ENCODE results near the gene ZC3H12D. TPM values are rescaled to one million over a fixed set of nuclear protein-coding genes. Genes with fewer than 3 reads are reported as not detected.

Gene ZC3H12D
- total and polyA plus RNA-seq, 2 of the 13 experiments (the other 11 are each of a cell fraction or from before 2014, with no cell fraction given), result 1.2 to 2.7 TPM

DNA sequence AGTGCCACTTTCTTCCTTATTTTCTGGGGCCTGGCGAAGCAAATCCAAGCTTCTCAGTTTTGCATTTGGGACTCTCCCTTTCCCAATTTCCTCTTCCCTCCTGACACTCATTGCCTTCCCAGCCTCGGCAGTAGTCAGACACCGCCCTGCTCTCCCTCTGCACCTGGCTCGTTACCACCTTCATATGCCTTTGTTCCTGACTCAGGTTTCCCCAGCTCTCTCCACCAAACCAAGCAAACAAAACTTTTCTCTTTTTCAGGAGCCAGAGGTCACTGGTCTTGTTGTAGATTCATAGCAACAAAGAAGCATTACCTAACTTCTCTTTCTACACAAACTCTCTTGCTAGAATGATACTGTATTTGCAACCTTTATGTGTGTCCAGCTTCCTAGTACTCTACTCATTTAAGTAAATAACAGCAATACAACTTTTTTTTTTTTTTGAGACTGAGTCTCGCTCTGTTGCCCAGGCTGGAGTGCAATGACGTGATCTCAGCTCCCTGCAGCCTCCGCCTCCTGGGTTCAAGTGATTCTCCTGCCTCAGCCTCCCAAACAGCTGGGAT is 9.0 kb upstream of the ZC3H12D start (continued):
- TF ChIP-seq, protein P1, sequence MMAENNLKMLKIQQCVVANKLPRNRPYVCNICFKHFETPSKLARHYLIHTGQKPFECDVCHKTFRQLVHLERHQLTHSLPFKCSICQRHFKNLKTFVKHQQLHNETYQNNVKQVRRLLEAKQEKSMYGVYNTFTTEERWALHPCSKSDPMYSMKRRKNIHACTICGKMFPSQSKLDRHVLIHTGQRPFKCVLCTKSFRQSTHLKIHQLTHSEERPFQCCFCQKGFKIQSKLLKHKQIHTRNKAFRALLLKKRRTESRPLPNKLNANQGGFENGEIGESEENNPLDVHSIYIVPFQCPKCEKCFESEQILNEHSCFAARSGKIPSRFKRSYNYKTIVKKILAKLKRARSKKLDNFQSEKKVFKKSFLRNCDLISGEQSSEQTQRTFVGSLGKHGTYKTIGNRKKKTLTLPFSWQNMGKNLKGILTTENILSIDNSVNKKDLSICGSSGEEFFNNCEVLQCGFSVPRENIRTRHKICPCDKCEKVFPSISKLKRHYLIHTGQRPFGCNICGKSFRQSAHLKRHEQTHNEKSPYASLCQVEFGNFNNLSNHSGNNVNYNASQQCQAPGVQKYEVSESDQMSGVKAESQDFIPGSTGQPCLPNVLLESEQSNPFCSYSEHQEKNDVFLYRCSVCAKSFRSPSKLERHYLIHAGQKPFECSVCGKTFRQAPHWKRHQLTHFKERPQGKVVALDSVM (CRISPR knock-in tag; IDR thresholded peaks at IDR 0.05), result peak; percentile 87
- TF ChIP-seq SOX5 (CRISPR knock-in tag; IDR thresholded peaks at IDR 0.05; ENCODE audit: borderline replicate concordance), result peak; percentile 69
- no peak for TF ChIP-seq CREM (IDR thresholded peaks at IDR 0.05)
- TF ChIP-seq CREM (CRISPR knock-in tag; IDR thresholded peaks at IDR 0.05), result no peak
- TF ChIP-seq SOX13 (IDR thresholded peaks at IDR 0.05), result no peak
- peak in 1 of 2 experiments; percentile 56; a peak in 1 of 4 replicates for TF ChIP-seq SOX13 (CRISPR knock-in tag; conservative IDR thresholded peaks at IDR 0.05 in 1 of 2, IDR thresholded peaks at IDR 0.05 in 1 of 2)
- peak; percentile 32; the same call in 1 of the 2 replicates for TF ChIP-seq RARA (CRISPR knock-in tag; IDR thresholded peaks at IDR 0.05)
- no peak for TF ChIP-seq GATA4 (IDR thresholded peaks at IDR 0.05; ENCODE audit: borderline replicate concordance, low read depth)
- TF ChIP-seq FOXA3 (CRISPR knock-in tag; IDR thresholded peaks at IDR 0.05), result 0 out of 2 replicates have a peak, but pooled peaks have one; percentile 40
- no peak for TF ChIP-seq ZMYM4 (CRISPR knock-in tag; IDR thresholded peaks at IDR 0.05)
- TF ChIP-seq SAP130 (CRISPR knock-in tag; IDR thresholded peaks at IDR 0.05; ENCODE audit: low read depth), result peak; percentile 38; the same call in 1 of the 2 replicates
- no peak for TF ChIP-seq ZNF557 (CRISPR knock-in tag; IDR thresholded peaks at IDR 0.05)
- TF ChIP-seq ELF3 (CRISPR knock-in tag; IDR thresholded peaks at IDR 0.05), result peak; percentile 45
- TF ChIP-seq, protein P2, sequence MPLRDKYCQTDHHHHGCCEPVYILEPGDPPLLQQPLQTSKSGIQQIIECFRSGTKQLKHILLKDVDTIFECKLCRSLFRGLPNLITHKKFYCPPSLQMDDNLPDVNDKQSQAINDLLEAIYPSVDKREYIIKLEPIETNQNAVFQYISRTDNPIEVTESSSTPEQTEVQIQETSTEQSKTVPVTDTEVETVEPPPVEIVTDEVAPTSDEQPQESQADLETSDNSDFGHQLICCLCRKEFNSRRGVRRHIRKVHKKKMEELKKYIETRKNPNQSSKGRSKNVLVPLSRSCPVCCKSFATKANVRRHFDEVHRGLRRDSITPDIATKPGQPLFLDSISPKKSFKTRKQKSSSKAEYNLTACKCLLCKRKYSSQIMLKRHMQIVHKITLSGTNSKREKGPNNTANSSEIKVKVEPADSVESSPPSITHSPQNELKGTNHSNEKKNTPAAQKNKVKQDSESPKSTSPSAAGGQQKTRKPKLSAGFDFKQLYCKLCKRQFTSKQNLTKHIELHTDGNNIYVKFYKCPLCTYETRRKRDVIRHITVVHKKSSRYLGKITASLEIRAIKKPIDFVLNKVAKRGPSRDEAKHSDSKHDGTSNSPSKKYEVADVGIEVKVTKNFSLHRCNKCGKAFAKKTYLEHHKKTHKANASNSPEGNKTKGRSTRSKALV (CRISPR knock-in tag; IDR thresholded peaks at IDR 0.05), result no peak
- no peak for TF ChIP-seq ZIK1 (CRISPR knock-in tag; IDR thresholded peaks at IDR 0.05; ENCODE audit: borderline replicate concordance, low read depth)
- TF ChIP-seq NFATC3 (CRISPR knock-in tag; IDR thresholded peaks at IDR 0.05), result no peak
- TF ChIP-seq SOX6 (IDR thresholded peaks at IDR 0.05), result no peak
- peak; percentile 58; the same call in 1 of the 2 replicates for TF ChIP-seq SOX6 (CRISPR knock-in tag; IDR thresholded peaks at IDR 0.05)
- no peak for TF ChIP-seq ZNF33A (CRISPR knock-in tag; IDR thresholded peaks at IDR 0.05; ENCODE audit: borderline replicate concordance)
- peak; percentile 32; the same call in 1 of the 2 replicates for TF ChIP-seq CREB1 (IDR thresholded peaks at IDR 0.05)
- TF ChIP-seq CREB1 (CRISPR knock-in tag; IDR thresholded peaks at IDR 0.05), result no peak
- TF ChIP-seq ZNF629 (CRISPR knock-in tag; conservative IDR thresholded peaks at IDR 0.05), result no peak

All from HepG2 (cell line).